ENCODE results near the gene NLRP11. TPM values are rescaled to one million over a fixed set of nuclear protein-coding genes. Genes with fewer than 3 reads are reported as not detected.
"Not testable (repeated sequence)": the region's sequence is repeated elsewhere in the genome, so short reads cannot be mapped to it uniquely, and the experiment has no call there.

Gene NLRP11
- polyA plus RNA-seq, 1 experiment: not detected

- no peak for DNase-seq (ENCODE audit: low read depth, low spot score)
- Histone ChIP-seq H3K27me3 (ENCODE audit: control insufficient read depth, insufficient read depth, low read length) (no peaks in the 10 kb centered on the region), H3K9me3 (ENCODE audit: control insufficient read depth, insufficient read depth, low read length) (peaks cover 31% of the 10 kb centered on the region), H3K27ac (ENCODE audit: low read depth, low read length) (no peak overlapping the region), H3K4me3 (ENCODE audit: low read depth, low read length) (no peak overlapping the region)
- TF ChIP-seq CTCF (IDR thresholded peaks at IDR 0.05; ENCODE audit: low read depth, low read length): no peak
- POLR2A ChIA-PET: no interaction called here
- CTCF ChIA-PET: no interaction called here
These were observed 54.3 kb downstream of the NLRP11 start for GRCh38 chr19:55777528-55777927.

- POLR2A ChIA-PET; H3K27ac ChIP-seq (ENCODE audit: low read depth, low read length); CTCF ChIA-PET; H3K4me3 ChIP-seq (ENCODE audit: low read depth, low read length); H3K9me3 ChIP-seq (ENCODE audit: control insufficient read depth, insufficient read depth, low read length); DNase-seq (ENCODE audit: low read depth, low spot score); H3K27me3 ChIP-seq (ENCODE audit: control insufficient read depth, insufficient read depth, low read length): not testable (repeated sequence)
These were observed 62.2 kb downstream of the NLRP11 start for GRCh38 chr19:55769632-55770031.

GRCh38 chr19:55768818-55769217 lies 63.0 kb downstream of the NLRP11 start, which contains the start of gene RFPL4AL1:
Gene RFPL4AL1 (plus strand): TSS chr19:55769118. CDS start chr19:55771805, 2,687 bp downstream.
- H3K4me3 ChIP-seq (ENCODE audit: low read depth, low read length); H3K9me3 ChIP-seq (ENCODE audit: control insufficient read depth, insufficient read depth, low read length); H3K27me3 ChIP-seq (ENCODE audit: control insufficient read depth, insufficient read depth, low read length); POLR2A ChIA-PET; H3K27ac ChIP-seq (ENCODE audit: low read depth, low read length); CTCF ChIA-PET; DNase-seq (ENCODE audit: low read depth, low spot score): not testable (repeated sequence)

- no peak for DNase-seq (ENCODE audit: low read depth, low spot score)
- no peaks in the 10 kb centered on the region for H3K27me3 ChIP-seq (ENCODE audit: control insufficient read depth, insufficient read depth, low read length)
- CTCF ChIA-PET: no interaction called here
- POLR2A ChIA-PET: no interaction called here
- TF ChIP-seq CTCF (IDR thresholded peaks at IDR 0.05; ENCODE audit: low read depth, low read length): no peak
- H3K9me3 ChIP-seq (ENCODE audit: control insufficient read depth, insufficient read depth, low read length): no peaks in the 10 kb centered on the region; the same call in none of the 2 replicates
- no peak overlapping the region for H3K4me3 ChIP-seq (ENCODE audit: low read depth, low read length)
- no peak overlapping the region for H3K27ac ChIP-seq (ENCODE audit: low read depth, low read length)
These were observed 65.3 kb downstream of the NLRP11 start for GRCh38 chr19:55766466-55766865.

GRCh38 chr19:55758797-55759196 lies 73.0 kb downstream of the NLRP11 start, which contains the start of gene RFPL4A:
Gene RFPL4A (plus strand): TSS chr19:55759097. CDS start chr19:55761801, 2,704 bp downstream.
- H3K9me3 ChIP-seq (ENCODE audit: control insufficient read depth, insufficient read depth, low read length); H3K27me3 ChIP-seq (ENCODE audit: control insufficient read depth, insufficient read depth, low read length); CTCF ChIA-PET; H3K4me3 ChIP-seq (ENCODE audit: low read depth, low read length); H3K27ac ChIP-seq (ENCODE audit: low read depth, low read length); POLR2A ChIA-PET; DNase-seq (ENCODE audit: low read depth, low spot score): not testable (repeated sequence)

- H3K4me3 ChIP-seq (ENCODE audit: low read depth, low read length); H3K27me3 ChIP-seq (ENCODE audit: control insufficient read depth, insufficient read depth, low read length); POLR2A ChIA-PET; DNase-seq (ENCODE audit: low read depth, low spot score); H3K27ac ChIP-seq (ENCODE audit: low read depth, low read length); CTCF ChIA-PET: not testable (repeated sequence)
- peaks cover 11% of the 10 kb centered on the region for H3K9me3 ChIP-seq (ENCODE audit: control insufficient read depth, insufficient read depth, low read length)
These were observed 75.0 kb downstream of the NLRP11 start for GRCh38 chr19:55756808-55757207.

- Histone ChIP-seq H3K9me3 (ENCODE audit: control insufficient read depth, insufficient read depth, low read length) (peaks cover 15% of the 10 kb centered on the region), H3K27ac (ENCODE audit: low read depth, low read length) (no peak overlapping the region), H3K4me3 (ENCODE audit: low read depth, low read length) (no peak overlapping the region), H3K27me3 (ENCODE audit: control insufficient read depth, insufficient read depth, low read length) (no peaks in the 10 kb centered on the region)
- DNase-seq (ENCODE audit: low read depth, low spot score): no peak
- no peak for TF ChIP-seq CTCF (IDR thresholded peaks at IDR 0.05; ENCODE audit: low read depth, low read length)
- CTCF ChIA-PET: no interaction called here
- POLR2A ChIA-PET: no interaction called here
These were observed 78.4 kb downstream of the NLRP11 start for GRCh38 chr19:55753401-55753800.
